ENCODE results near the gene PTK6.

The PTK6 gene

DNA sequence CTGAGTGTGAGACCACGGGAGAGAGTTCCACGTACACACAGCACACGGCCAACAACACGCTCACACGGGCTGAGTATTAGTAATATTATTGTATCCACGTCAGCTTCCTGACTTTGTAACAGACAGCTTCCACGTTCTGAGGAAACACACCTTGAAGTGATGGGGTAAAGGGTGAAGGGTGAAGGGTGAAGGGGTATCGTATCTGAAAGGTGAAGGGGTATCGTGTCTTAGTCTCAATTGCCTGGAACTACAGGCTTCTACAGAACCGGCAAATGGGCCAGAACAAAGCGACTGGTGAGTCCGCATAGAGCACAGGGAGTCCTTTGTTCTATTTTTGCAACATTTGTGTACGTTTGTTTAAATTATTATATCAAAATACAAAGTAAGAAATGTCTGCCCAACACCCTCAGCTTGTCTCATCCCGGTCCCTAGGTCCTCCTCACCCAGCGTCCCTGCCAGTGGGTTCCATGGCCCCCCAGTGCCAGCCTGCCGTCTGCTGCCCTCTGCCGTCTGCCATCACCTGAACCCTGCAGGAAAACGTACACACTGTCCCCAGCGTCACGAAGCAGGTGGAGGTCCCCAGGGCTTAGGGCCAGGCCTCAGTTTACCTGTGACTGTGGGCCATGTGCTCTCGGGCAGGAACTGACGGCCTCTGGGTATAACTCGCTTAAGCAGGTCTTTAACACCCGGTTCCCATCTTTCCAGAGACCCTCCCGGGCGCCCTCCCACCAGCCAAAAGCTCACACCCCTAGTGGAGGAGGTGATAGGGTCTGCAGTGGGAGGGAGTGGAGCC, 41.2 kb upstream of the PTK6 start:
- no peak for DNase-seq (ENCODE audit: extremely low read depth, low read depth)
- TF ChIP-seq, protein P1, sequence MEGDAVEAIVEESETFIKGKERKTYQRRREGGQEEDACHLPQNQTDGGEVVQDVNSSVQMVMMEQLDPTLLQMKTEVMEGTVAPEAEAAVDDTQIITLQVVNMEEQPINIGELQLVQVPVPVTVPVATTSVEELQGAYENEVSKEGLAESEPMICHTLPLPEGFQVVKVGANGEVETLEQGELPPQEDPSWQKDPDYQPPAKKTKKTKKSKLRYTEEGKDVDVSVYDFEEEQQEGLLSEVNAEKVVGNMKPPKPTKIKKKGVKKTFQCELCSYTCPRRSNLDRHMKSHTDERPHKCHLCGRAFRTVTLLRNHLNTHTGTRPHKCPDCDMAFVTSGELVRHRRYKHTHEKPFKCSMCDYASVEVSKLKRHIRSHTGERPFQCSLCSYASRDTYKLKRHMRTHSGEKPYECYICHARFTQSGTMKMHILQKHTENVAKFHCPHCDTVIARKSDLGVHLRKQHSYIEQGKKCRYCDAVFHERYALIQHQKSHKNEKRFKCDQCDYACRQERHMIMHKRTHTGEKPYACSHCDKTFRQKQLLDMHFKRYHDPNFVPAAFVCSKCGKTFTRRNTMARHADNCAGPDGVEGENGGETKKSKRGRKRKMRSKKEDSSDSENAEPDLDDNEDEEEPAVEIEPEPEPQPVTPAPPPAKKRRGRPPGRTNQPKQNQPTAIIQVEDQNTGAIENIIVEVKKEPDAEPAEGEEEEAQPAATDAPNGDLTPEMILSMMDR (IDR thresholded peaks at IDR 0.05; ENCODE audit: low read depth, low read length): no peak

DNA sequence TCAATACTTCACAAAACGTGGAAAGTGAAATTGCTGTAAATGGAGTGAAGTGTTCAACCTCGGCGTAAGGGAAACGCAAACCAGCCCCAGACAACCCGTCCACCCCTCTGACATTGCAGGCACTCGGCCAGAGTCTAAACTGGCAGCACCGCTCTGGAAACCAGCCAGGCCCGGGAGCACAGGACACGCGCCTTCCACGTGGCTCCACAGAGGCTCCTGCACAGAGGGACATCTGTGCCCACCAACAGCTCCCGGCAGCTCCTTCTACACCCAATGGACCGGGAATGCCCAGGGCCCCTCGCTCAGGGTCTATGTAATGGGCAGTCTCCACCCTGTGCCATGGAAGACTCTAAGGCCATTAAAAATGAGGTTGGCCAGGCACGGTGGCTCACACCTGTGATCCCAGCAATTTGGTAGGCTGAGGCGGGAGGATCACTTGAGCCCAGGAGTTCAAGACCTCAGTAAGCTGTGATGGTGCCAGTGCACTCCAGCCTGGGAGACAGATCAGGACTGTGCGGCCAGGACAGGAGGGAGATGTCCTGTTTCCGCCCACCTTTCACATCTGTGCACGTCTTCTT, 40.2 kb upstream of the PTK6 start:
- TF ChIP-seq, protein P1 (IDR thresholded peaks at IDR 0.05; ENCODE audit: low read depth, low read length): no peak
- DNase-seq (ENCODE audit: extremely low read depth, low read depth): no peak

DNA sequence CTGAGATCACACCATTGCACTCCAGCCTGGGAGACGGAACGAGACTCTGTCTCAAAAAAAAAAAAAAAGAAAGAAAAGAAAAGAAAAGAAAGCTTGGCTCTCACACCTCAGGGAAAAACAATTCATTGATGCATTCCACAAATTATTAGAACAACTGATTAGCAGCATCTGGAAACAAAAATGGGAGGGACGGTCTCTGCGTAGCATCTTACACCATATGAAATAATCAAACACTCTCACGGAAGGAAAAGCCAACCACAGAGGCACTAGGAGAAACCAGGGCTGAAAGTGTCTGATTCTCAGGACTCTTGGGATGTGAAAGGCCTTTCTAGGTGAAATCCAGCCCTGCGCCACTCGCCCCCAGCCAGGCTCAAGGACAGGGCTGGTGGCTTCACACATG, 39.1 kb upstream of the PTK6 start:
- no peak for DNase-seq (ENCODE audit: extremely low read depth, low read depth)
- TF ChIP-seq, protein P1 (IDR thresholded peaks at IDR 0.05; ENCODE audit: low read depth, low read length): no peak

DNA sequence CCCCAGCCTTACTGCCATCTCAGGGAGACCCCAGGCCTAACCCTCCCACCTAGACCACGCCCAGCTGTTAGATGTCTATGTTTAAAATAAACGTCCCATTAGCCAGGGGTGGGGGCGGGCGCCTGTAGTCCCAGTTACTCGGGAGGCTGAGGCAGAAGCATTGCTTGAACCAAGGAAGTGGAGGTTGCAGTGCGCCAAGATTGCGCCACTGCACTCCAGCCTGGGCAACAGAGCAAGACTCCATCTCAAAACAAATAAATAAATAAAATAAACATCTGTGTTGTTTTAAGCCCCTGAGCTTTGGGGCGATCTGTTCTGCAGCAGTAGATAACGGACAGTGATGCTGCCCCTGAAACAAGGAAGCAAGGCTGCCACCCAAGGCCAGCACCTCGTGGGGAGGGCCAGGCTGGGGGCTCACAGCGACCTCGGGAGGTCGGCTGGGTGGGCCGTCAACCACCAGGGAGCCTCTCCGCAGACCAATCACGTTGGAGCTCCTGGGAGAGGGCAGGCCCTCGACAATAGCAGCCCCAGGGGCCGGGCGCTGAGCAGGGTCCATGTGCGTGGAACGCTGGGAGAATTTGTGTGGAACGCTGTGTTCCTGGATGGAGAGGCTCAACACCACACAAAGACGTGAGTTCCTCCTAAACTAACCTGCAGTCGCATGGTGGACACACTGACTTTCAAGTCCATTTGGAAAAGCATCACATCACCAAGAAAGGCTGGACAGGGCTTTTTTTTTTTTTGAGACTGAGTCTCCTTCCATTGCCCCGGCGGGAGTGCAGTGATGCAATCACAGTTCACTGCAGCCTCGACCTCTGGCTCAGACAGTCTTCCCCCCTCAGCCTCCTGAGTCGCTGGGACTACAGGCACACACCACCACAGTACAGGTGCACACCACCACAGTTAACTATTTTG, 37.9 kb upstream of the PTK6 start:
- no peak for DNase-seq (ENCODE audit: extremely low read depth, low read depth)
- TF ChIP-seq, protein P1 (IDR thresholded peaks at IDR 0.05; ENCODE audit: low read depth, low read length): no peak

DNA sequence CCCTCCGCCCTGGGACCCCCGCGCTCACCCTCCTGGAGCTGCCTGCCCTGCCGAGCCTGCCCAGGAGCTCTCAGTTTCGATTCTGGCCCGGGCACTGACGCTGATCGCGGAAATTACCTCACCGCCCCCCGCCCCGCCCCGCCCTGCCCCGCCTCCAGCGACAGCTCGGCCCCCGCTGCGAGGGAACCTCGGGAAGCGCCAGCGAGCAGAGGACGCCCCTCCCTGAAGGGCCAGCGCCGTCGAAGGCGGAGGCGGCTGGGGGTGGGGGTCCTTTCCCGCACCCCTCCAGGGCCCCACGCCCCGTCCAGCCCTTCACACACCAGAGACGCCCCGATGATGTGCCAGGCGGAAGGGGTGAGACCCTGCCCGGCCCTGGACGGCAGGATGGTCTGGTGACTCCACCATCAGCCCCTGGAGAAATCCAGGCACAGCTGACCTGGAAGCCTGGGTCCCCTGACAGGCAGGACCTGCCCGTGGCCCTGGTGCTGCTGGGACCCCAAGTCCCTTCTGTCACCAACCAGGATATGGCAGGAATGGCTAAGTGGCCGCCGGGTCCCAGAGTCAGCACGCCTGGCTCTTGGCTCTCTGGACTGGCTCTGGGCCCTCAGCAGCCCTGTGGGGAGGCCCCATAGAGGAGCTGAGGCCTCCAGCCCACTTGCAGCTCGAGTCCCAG, 37.1 kb upstream of the PTK6 start, which contains the start of gene HELZ2:
HELZ2 (minus strand) TSS at position 84 of the 673 bp plus-strand sequence. CDS start 1,854 bp downstream, outside the sequence.
- no peak for DNase-seq (ENCODE audit: extremely low read depth, low read depth)
- TF ChIP-seq, protein P1 (IDR thresholded peaks at IDR 0.05; ENCODE audit: low read depth, low read length): no peak

DNA sequence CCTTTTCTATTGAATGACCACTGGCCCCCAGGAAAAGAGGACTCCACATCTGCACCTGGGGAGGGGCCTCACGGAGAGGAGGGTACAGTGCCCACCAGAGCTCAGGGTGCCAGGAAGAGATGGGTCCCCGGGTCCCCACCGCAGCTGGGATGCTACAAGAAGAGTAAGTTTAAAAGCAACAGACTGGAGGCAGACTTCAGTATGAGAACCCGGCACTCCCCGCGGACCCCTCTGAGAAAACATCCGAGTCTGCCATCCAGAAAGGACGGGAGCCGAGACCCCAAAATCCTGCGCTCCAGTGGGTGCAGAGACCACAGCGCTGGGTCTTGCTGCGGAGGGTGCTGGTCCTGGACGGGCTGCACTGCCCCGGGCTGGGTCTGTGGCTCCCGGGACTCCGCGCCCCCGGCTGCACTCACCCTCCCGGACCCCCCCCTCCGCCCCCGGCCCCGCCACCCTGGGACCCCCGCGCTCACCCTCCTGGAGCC, 36.5 kb upstream of the PTK6 start:
- TF ChIP-seq, protein P1 (IDR thresholded peaks at IDR 0.05; ENCODE audit: low read depth, low read length): no peak
- DNase-seq (ENCODE audit: extremely low read depth, low read depth): no peak

Measured in AG09319 (cell line).